Left colon (tissue), 2 donors: ENCODE measurements around the gene TRIO. TPM values are rescaled to one million over a fixed set of nuclear protein-coding genes. Genes with fewer than 3 reads are reported as not detected.
"Not testable (repeated sequence)": the region's sequence is repeated elsewhere in the genome, so short reads cannot be mapped to it uniquely, and the experiment has no call there.

ENCODE experiments used
- ATAC-seq: fragments of 200-7000 bp; cut with Tn5 transposase; one replicate; pipeline ENCODE4 v1.9.1; 2020; ENCODE audit warnings: mild to moderate bottlenecking, moderate library complexity
- DNase-seq, 2 donors: peaks; one replicate each; pipeline ENCODE4 v3.0.0-alpha.2; 2020
- intact Hi-C, 2 donors: fragments of 100-400 bp; cut with DNase I in 1 of 2; cut with micrococcal nuclease in 1 of 2; formaldehyde crosslinking; loops; one replicate each; pipeline versions ENCODE4 v1.11.2 to v1.14.0; 2022; cut with DNase I, micrococcal nuclease
- total RNA-seq, 2 donors: library from RNA; stranded (reverse); fragmentation: NEBNext Ultra II Directional; extraction: Animal tissue kit (Norgen Biotek cat#: 25700); gene quantifications; one replicate each; pipeline ENCODE4 v1.2.1, GENCODE V29; 2021
- donor health status: DM: no; HTN: no; CAD: no.
- donor health status: DM: yes; HTN: yes; CAD: no.

TRIO gene
- total RNA-seq, 2 donors from 2014 or later, result 140 to 181 TPM

- DNase-seq, result no peak
- intact Hi-C loops, result loop anchor here in 1 of 2 donors (10.0 kb wide), 1 partner anchor 402 kb away; no protein-coding TSS in a partner anchor
- ATAC-seq, result no peak
Measured at GRCh38 chr5:14386884-14387624, 243.9 kb downstream of the TRIO start.

GRCh38 chr5:14388741-14389140 is 245.6 kb downstream of the TRIO start:
- no peak for DNase-seq
- intact Hi-C loops, result loop anchor here in 1 of 2 donors (10.0 kb wide), 1 partner anchor 404 kb away; no protein-coding TSS in a partner anchor
- no peak for ATAC-seq

GRCh38 chr5:14392552-14392951 is 249.4 kb downstream of the TRIO start:
- intact Hi-C loops, result loop anchor here in 1 of 2 donors (10.0 kb wide), 1 partner anchor 252 kb away; no protein-coding TSS in a partner anchor
- not testable (repeated sequence) for ATAC-seq, DNase-seq

- DNase-seq (no peak), ATAC-seq (no peak)
- intact Hi-C loops, result loop anchor here in 1 of 2 donors (10.0 kb wide), 1 partner anchor 250 kb away; no protein-coding TSS in a partner anchor
Measured at GRCh38 chr5:14394365-14394764, 251.2 kb downstream of the TRIO start.

- intact Hi-C loops, result loop anchor here in 1 of 2 donors (10.0 kb wide), 1 partner anchor 249 kb away; no protein-coding TSS in a partner anchor
- no peak for DNase-seq
- ATAC-seq, result no peak
Measured at GRCh38 chr5:14395411-14395810, 252.3 kb downstream of the TRIO start.

GRCh38 chr5:14396066-14396465 is 252.9 kb downstream of the TRIO start:
- intact Hi-C loops, result loop anchor here in 1 of 2 donors (10.0 kb wide), 1 partner anchor 249 kb away; no protein-coding TSS in a partner anchor
- ATAC-seq, result no peak

GRCh38 chr5:14396737-14397136 is 253.6 kb downstream of the TRIO start:
- DNase-seq (no peak), ATAC-seq (no peak)
- intact Hi-C loops, result loop anchor here in 1 of 2 donors (10.0 kb wide), 1 partner anchor 248 kb away; no protein-coding TSS in a partner anchor

More at GRCh38 chr5:14396066-14396465, 252.9 kb downstream of the TRIO start:
- no peak for DNase-seq

GRCh38 chr5:14397717-14398116 is 254.6 kb downstream of the TRIO start:
- intact Hi-C loops, result loop anchor here in 1 of 2 donors (10.0 kb wide), 1 partner anchor 247 kb away; no protein-coding TSS in a partner anchor
- DNase-seq (no peak), ATAC-seq (no peak)

- DNase-seq, result no peak
- intact Hi-C loops, result loop anchor here in 1 of 2 donors (10.0 kb wide), 1 partner anchor 246 kb away; no protein-coding TSS in a partner anchor
- ATAC-seq, result peak; percentile 62
Measured at GRCh38 chr5:14399054-14399692, 256.0 kb downstream of the TRIO start.

GRCh38 chr5:14400085-14400484 is 256.9 kb downstream of the TRIO start:
- no peak for ATAC-seq
- intact Hi-C loops, result loop anchor here in 1 of 2 donors (10.0 kb wide), 1 partner anchor 55 kb away; no protein-coding TSS in a partner anchor
- no peak for DNase-seq

- DNase-seq, result no peak
- intact Hi-C loops, result loop anchor here in 1 of 2 donors (10.0 kb wide), 1 partner anchor 54 kb away; no protein-coding TSS in a partner anchor
- ATAC-seq, result no peak
Measured at GRCh38 chr5:14400611-14401010, 257.5 kb downstream of the TRIO start.

GRCh38 chr5:14401639-14402038 is 258.5 kb downstream of the TRIO start:
- intact Hi-C loops, result loop anchor here in 1 of 2 donors (10.0 kb wide), 1 partner anchor 53 kb away; no protein-coding TSS in a partner anchor
- ATAC-seq, result no peak
- DNase-seq, result no peak

- ATAC-seq, result no peak
- DNase-seq, result no peak
- intact Hi-C loops, result loop anchor here in 1 of 2 donors (10.0 kb wide), 1 partner anchor 52 kb away; no protein-coding TSS in a partner anchor
Measured at GRCh38 chr5:14402424-14402823, 259.3 kb downstream of the TRIO start.

- no peak for DNase-seq
- ATAC-seq, result no peak
- intact Hi-C loops, result loop anchor here in 1 of 2 donors (10.0 kb wide), 1 partner anchor 50 kb away; no protein-coding TSS in a partner anchor
Measured at GRCh38 chr5:14404780-14405179, 261.6 kb downstream of the TRIO start.

GRCh38 chr5:14405267-14405666 is 262.1 kb downstream of the TRIO start:
- DNase-seq (peak; percentile 23 to 37), ATAC-seq (peak; percentile 67)
- intact Hi-C loops, result loop anchor here in 1 of 2 donors (10.0 kb wide), 1 partner anchor 50 kb away; no protein-coding TSS in a partner anchor

GRCh38 chr5:14405706-14406553 is 262.8 kb downstream of the TRIO start:
- intact Hi-C loops, result loop anchor here in 1 of 2 donors (10.0 kb wide), 1 partner anchor 49 kb away; no protein-coding TSS in a partner anchor
- ATAC-seq (peak; percentile 97), DNase-seq (peak; percentile 26 to 60)

- intact Hi-C loops, result loop anchor here in 1 of 2 donors (10.0 kb wide), 1 partner anchor 48 kb away; no protein-coding TSS in a partner anchor
- no peak for ATAC-seq
- DNase-seq, result no peak
Measured at GRCh38 chr5:14406554-14406849, 263.4 kb downstream of the TRIO start.

- no peak for DNase-seq
- ATAC-seq, result no peak
- intact Hi-C loops, result loop anchor here in 1 of 2 donors (10.0 kb wide), 1 partner anchor 48 kb away; no protein-coding TSS in a partner anchor
Measured at GRCh38 chr5:14407051-14407450, 263.9 kb downstream of the TRIO start.
